K562 (cell line): Measurements from ENCODE around the gene PPP1R14B. TPM values are rescaled to one million over a fixed set of nuclear protein-coding genes. Genes with fewer than 3 reads are reported as not detected.

Experiments used
- BHLHE40 ChIP-seq: IDR thresholded peaks from 2 replicates; pipeline ENCODE4 v1.6.1; 2011; ENCODE audit warnings: low read length, improper control_type of control experiment
- COPS2 ChIP-seq: fragments of 450-650 bp; conservative IDR thresholded peaks from 2 replicates; pipeline ENCODE4 v1.6.1; 2016; ENCODE audit warnings: mild to moderate bottlenecking, moderate library complexity
- CREB5 ChIP-seq: fragments of 250-450 bp; sonication (Bioruptor Pico); IDR thresholded peaks from 2 replicates; pipeline ENCODE4 v1.5.0; 2020; ENCODE audit warnings: mild to moderate bottlenecking
- FOXO4 ChIP-seq: fragments of 450-650 bp; formaldehyde crosslinking; IDR thresholded peaks from 2 replicates; pipeline ENCODE4 v1.4.0; 2020; ENCODE audit warnings: mild to moderate bottlenecking, moderate library complexity
- KDM4B ChIP-seq, 2 experiments: fragments of 450-650 bp in 1 of 2; sonication (generic) in 1 of 2; IDR thresholded peaks; 2 replicates each; pipeline ENCODE4 v1.6.1; 2016 to 2017; ENCODE audit warnings: borderline replicate concordance in 2 of 2, antibody characterized with exemption in 1 of 2, low read depth in 1 of 2, mild to moderate bottlenecking in 1 of 2
- LCOR ChIP-seq: sonication (generic); formaldehyde crosslinking; IDR thresholded peaks from 2 replicates; pipeline ENCODE4 v1.8.0; 2022; ENCODE audit warnings: mild to moderate bottlenecking, missing genetic modification reagents
- MAZ ChIP-seq, 2 experiments: fragments of 450-650 bp in 1 of 2; sonication (generic) in 1 of 2; formaldehyde crosslinking; IDR thresholded peaks in 1 of 2; conservative IDR thresholded peaks in 1 of 2; 2 replicates each; pipeline versions ENCODE4 v1.4.0 to v1.5.0; 2020; ENCODE audit warnings: mild to moderate bottlenecking in 1 of 2, missing genetic modification reagents in 1 of 2
- MED1 ChIP-seq: sonication (generic); formaldehyde crosslinking; IDR thresholded peaks from 2 replicates; pipeline ENCODE4 v1.8.1; 2023; ENCODE audit warnings: missing genetic modification reagents, borderline replicate concordance
- MNT ChIP-seq, 2 experiments: fragments of 450-650 bp; conservative IDR thresholded peaks; 2 replicates each; pipeline ENCODE4 v1.6.1; 2017; ENCODE audit warnings: mild to moderate bottlenecking in 2 of 2, moderate library complexity in 2 of 2
- NFIC ChIP-seq: fragments of 450-650 bp; IDR thresholded peaks from 2 replicates; pipeline ENCODE4 v1.6.1; 2017; ENCODE audit warnings: mild to moderate bottlenecking, inconsistent platforms
- NR2C1 ChIP-seq, 2 experiments: fragments of 450-650 bp; IDR thresholded peaks; 2 replicates each; pipeline ENCODE4 v1.6.1; 2017; ENCODE audit warnings: mild to moderate bottlenecking in 2 of 2, antibody characterized with exemption in 1 of 2, inconsistent platforms in 1 of 2, missing compliant biosample characterization in 1 of 2, missing genetic modification characterization in 1 of 2
- RBM15 ChIP-seq: fragments of 200-400 bp; formaldehyde crosslinking; IDR thresholded peaks from 2 replicates; pipeline ENCODE4 v1.6.1; 2018; ENCODE audit warnings: mild to moderate bottlenecking, low read length, moderate library complexity; ENCODE audit not compliant: insufficient read depth
- SOX6 ChIP-seq: fragments of 450-650 bp; IDR thresholded peaks from 2 replicates; pipeline ENCODE4 v1.6.1; 2014; ENCODE audit warnings: mild to moderate bottlenecking
- TBP ChIP-seq: optimal IDR thresholded peaks from 2 replicates; pipeline ENCODE3; 2011; ENCODE audit warnings: low read depth, low read length, improper control_type of control experiment
- ZNF197 ChIP-seq: fragments of 200-800 bp; sonication (Bioruptor generic); IDR thresholded peaks from 2 replicates; pipeline ENCODE4 v1.6.1; 2016; ENCODE audit warnings: low read depth, missing genetic modification characterization, missing compliant biosample characterization
- ZNF583 ChIP-seq: fragments of 250-450 bp; sonication (Bioruptor Pico); IDR thresholded peaks from 2 replicates; pipeline ENCODE4 v1.4.0; 2020
- ZNF740 ChIP-seq, 3 experiments: fragments of 200-800 bp in 1 of 3; sonication (Bioruptor generic) in 1 of 3; sonication (generic) in 1 of 3; formaldehyde crosslinking in 1 of 3; IDR thresholded peaks; 2 replicates each; pipeline versions ENCODE4 v1.6.1 to v1.8.0; 2016 to 2022; ENCODE audit warnings: mild to moderate bottlenecking in 2 of 3, missing compliant biosample characterization in 2 of 3, missing genetic modification characterization in 2 of 3, missing genetic modification reagents in 1 of 3
- ZNF764 ChIP-seq: fragments of 250-450 bp; sonication (Bioruptor Pico); IDR thresholded peaks from 2 replicates; pipeline ENCODE4 v1.4.0; 2020; ENCODE audit warnings: low read depth, mild to moderate bottlenecking, moderate library complexity
- polyA plus RNA-seq, 8 experiments: library from polyadenylated mRNA; depleted of rRNA in 4 of 8; stranded (reverse) in 5 of 8; unstranded in 3 of 8; fragments of >200 nt; fragmentation: Nextera tagmentation in 2 of 8; fragmentation: Illumina TruSeq in 1 of 8; extraction: Ambion mirVana in 2 of 8; extraction: Trizol in 1 of 8; gene quantifications; 2 replicates each; pipeline versions ENCODE4 v1.2.1 to v1.2.3, GENCODE V29; 2011 to 2014; ENCODE audit warnings: inconsistent platforms in 1 of 8, missing spikeins in 1 of 8
- total RNA-seq, 7 experiments: library from RNA; depleted of rRNA in 6 of 7; stranded (reverse); fragments of >200 nt in 6 of 7; fragmentation: Illumina TruSeq in 2 of 7; extraction: Trizol in 2 of 7; gene quantifications; 2 replicates each; pipeline versions ENCODE4 v1.2.1 to v1.2.3, GENCODE V29; 2011 to 2021; ENCODE audit warnings: low replicate concordance in 1 of 7
- TF ChIP-seq, protein P1 (sequence below): fragments of 250-450 bp; sonication (Bioruptor Pico); IDR thresholded peaks from 2 replicates; pipeline ENCODE4 v1.6.1; 2021; ENCODE audit warnings: mild to moderate bottlenecking
- TF ChIP-seq, protein P2 (sequence below): fragments of 250-450 bp; sonication (Bioruptor Pico); IDR thresholded peaks from 2 replicates; pipeline ENCODE4 v1.9.0; 2021; ENCODE audit warnings: mild to moderate bottlenecking

The PPP1R14B gene
- total and polyA plus RNA-seq, 9 of the 15 experiments (the other 6 are each of a cell fraction or from before 2014, with no cell fraction given) = 7.7 to 566 (median 212) TPM

DNA sequence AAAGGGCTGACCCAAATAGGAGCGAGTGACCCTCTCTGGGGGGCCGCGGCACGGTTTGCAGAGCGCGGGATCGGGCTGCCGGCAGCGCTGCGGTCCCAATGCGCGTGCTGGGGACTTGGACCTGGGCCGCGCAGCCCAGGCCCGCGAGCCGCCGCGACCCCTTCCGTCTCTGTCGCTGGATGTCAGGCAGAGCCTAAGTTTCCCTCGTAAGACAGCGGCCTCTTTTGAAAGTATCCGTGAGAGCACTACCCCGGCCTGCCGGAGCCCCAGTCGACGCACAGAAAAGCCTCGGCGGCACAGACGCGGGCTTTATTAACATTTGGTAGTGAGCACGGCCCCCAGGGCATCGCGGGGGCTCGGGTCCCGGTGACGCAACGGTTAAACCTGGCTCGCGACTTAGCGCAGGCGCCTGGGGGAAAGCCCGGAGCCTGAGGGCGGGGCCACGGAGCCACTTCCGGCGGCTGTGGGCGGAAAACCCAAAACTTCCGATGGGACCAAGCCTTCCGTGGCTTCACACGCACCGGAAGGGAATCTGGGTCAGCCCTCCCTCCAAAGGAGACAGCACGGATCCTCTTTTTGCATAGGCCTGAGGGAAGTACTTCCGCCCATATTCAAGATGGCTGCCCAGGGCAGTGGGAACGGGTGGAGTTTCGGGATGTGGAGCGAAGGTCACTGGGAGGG is 22.9 kb upstream of the PPP1R14B start (continued):
- TF ChIP-seq LCOR = peak; percentile 94
- TF ChIP-seq NR2C1 (IDR thresholded peaks at IDR 0.05) = peak; percentile 100
- TF ChIP-seq NR2C1 (tag; IDR thresholded peaks at IDR 0.05) = peak; percentile 100
- peak; percentile 75 for TF ChIP-seq TBP
- TF ChIP-seq FOXO4 = no peak; the same call in 1 of the 2 replicates
- no peak for TF ChIP-seq BHLHE40
- TF ChIP-seq ZNF740 (CRISPR knock-in tag; IDR thresholded peaks at IDR 0.05) = no peak
- TF ChIP-seq ZNF740 (tag; IDR thresholded peaks at IDR 0.05) = peak in 1 of 2 experiments; percentile 44; a peak in 1 of 4 replicates
- no peak for TF ChIP-seq COPS2
- TF ChIP-seq KDM4B (IDR thresholded peaks at IDR 0.05; ENCODE audit: borderline replicate concordance in 2 of 2, low read depth in 1 of 2) = peak in 1 of 2 experiments; percentile 97; a peak in 2 of 4 replicates
- TF ChIP-seq SOX6 = 0 out of 2 replicates have a peak, but pooled peaks have one; percentile 4
- TF ChIP-seq MNT (conservative IDR thresholded peaks at IDR 0.05) = peak in 1 of 2 experiments; percentile 83; a peak in 2 of 4 replicates
- peak; percentile 80 to 86 for TF ChIP-seq MAZ (CRISPR knock-in tag; conservative IDR thresholded peaks at IDR 0.05 in 1 of 2, IDR thresholded peaks at IDR 0.05 in 1 of 2)
- TF ChIP-seq NFIC = peak; percentile 27; the same call in 1 of the 2 replicates
- TF ChIP-seq, protein P1, sequence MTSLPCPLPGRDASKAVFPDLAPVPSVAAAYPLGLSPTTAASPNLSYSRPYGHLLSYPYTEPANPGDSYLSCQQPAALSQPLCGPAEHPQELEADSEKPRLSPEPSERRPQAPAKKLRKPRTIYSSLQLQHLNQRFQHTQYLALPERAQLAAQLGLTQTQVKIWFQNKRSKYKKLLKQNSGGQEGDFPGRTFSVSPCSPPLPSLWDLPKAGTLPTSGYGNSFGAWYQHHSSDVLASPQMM = no peak
- TF ChIP-seq, protein P2, sequence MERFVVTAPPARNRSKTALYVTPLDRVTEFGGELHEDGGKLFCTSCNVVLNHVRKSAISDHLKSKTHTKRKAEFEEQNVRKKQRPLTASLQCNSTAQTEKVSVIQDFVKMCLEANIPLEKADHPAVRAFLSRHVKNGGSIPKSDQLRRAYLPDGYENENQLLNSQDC (CRISPR knock-in tag) = 0 out of 2 replicates have a peak, but pooled peaks have one; percentile 67
- no peak for TF ChIP-seq ZNF764 (CRISPR knock-in tag)
- 0 out of 2 replicates have a peak, but pooled peaks have one; percentile 55 for TF ChIP-seq CREB5 (CRISPR knock-in tag)
- peak; percentile 34; the same call in 1 of the 2 replicates for TF ChIP-seq ZNF197
- TF ChIP-seq MED1 (CRISPR knock-in tag) = no peak
- peak; percentile 44; the same call in 1 of the 2 replicates for TF ChIP-seq ZNF583 (CRISPR knock-in tag)
- no peak for TF ChIP-seq RBM15
